ENCODE data around the gene PAGE3. TPM values are rescaled to one million over a fixed set of nuclear protein-coding genes. Genes with fewer than 3 reads are reported as not detected.

The PAGE3 gene
- total and polyA plus RNA-seq, 2 donors (not counting 1 experiment from before 2014, with no cell fraction given) = not detected

GRCh38 chrX:55240788-55241340 is 23.9 kb downstream of the PAGE3 start:
- Histone ChIP-seq H3K4me1 (ENCODE audit: control insufficient read depth, extremely low read depth, insufficient read depth, low read length) (no peaks in the 10 kb centered on the region), H4K20me1 (ENCODE audit: control insufficient read depth, extremely low read depth, insufficient read depth, low read length) (no peaks in the 10 kb centered on the region), H3K9ac (ENCODE audit: insufficient read depth, low read length) (no peak overlapping the region), H3K27ac (ENCODE audit: insufficient read depth, low read length) (no peak overlapping the region), H3K9me3 (ENCODE audit: control insufficient read depth, insufficient read depth, low read depth, low read length) (no peaks in the 10 kb centered on the region), H3K79me2 (ENCODE audit: control insufficient read depth, insufficient read depth, low read length) (no peaks in the 10 kb centered on the region), H3K36me3 (ENCODE audit: control insufficient read depth, insufficient read depth, low read length) (no peaks in the 10 kb centered on the region), H2AFZ (ENCODE audit: low read length) (no peak overlapping the region), H3K4me2 (ENCODE audit: extremely low read depth, insufficient read depth, low read length) (no peak overlapping the region), H3K27me3 (ENCODE audit: control insufficient read depth, insufficient read depth, low read length) (no peaks in the 10 kb centered on the region), H3K4me3 (replicated peaks in 1 of 4; ENCODE audit: control extremely low read depth in 1 of 4, insufficient read depth in 1 of 4, low read depth in 3 of 4, low read length in 4 of 4) (no peak overlapping the region)
- TF ChIP-seq EZH2 (IDR thresholded peaks at IDR 0.05; ENCODE audit: low read length, missing control alignments) = no peak
- TF ChIP-seq CTCF (conservative IDR thresholded peaks at IDR 0.05 in 1 of 2, IDR thresholded peaks at IDR 0.05 in 1 of 2; ENCODE audit: low read depth in 1 of 2, low read length in 2 of 2) = no peak
- no peak for DNase-seq (ENCODE audit: low read depth in 2 of 2)

- no peaks in the 10 kb centered on the region for H4K20me1 ChIP-seq (ENCODE audit: control insufficient read depth, extremely low read depth, insufficient read depth, low read length)
- H2AFZ ChIP-seq (ENCODE audit: low read length) = no peak within 1 kb of the TSS
- H3K27ac ChIP-seq (ENCODE audit: insufficient read depth, low read length) = no peak within 1 kb of the TSS
- H3K36me3 ChIP-seq (ENCODE audit: control insufficient read depth, insufficient read depth, low read length) = no peaks in the 10 kb centered on the region
- no peaks in the 10 kb centered on the region for H3K79me2 ChIP-seq (ENCODE audit: control insufficient read depth, insufficient read depth, low read length)
- no peak within 1 kb of the TSS for H3K9ac ChIP-seq (ENCODE audit: insufficient read depth, low read length)
- no peak within 1 kb of the TSS for H3K4me2 ChIP-seq (ENCODE audit: extremely low read depth, insufficient read depth, low read length)
- H3K4me3 ChIP-seq (replicated peaks in 1 of 4; ENCODE audit: control extremely low read depth in 1 of 4, insufficient read depth in 1 of 4, low read depth in 3 of 4, low read length in 4 of 4) = no peak within 1 kb of the TSS
- no peak for DNase-seq (ENCODE audit: low read depth in 2 of 2)
- no peak for TF ChIP-seq CTCF (conservative IDR thresholded peaks at IDR 0.05 in 1 of 2, IDR thresholded peaks at IDR 0.05 in 1 of 2; ENCODE audit: low read depth in 1 of 2, low read length in 2 of 2)
- no peak for TF ChIP-seq EZH2 (IDR thresholded peaks at IDR 0.05; ENCODE audit: low read length, missing control alignments)
- no peaks in the 10 kb centered on the region for H3K4me1 ChIP-seq (ENCODE audit: control insufficient read depth, extremely low read depth, insufficient read depth, low read length)
- H3K9me3 ChIP-seq (ENCODE audit: control insufficient read depth, insufficient read depth, low read depth, low read length) = no peaks in the 10 kb centered on the region
- H3K27me3 ChIP-seq (ENCODE audit: control insufficient read depth, insufficient read depth, low read length) = no peaks in the 10 kb centered on the region
Observed at GRCh38 chrX:55220119-55220794, 44.5 kb downstream of the PAGE3 start, which contains the start of gene PAGE5. Gene PAGE5, plus strand, starts transcription at chrX:55220346. Its CDS starts 1,037 bp downstream, at chrX:55221383.

GRCh38 chrX:55213381-55213780 is 51.3 kb downstream of the PAGE3 start:
- Histone ChIP-seq H3K27ac (ENCODE audit: insufficient read depth, low read length) (no peak overlapping the region), H2AFZ (ENCODE audit: low read length) (no peak overlapping the region), H3K9me3 (ENCODE audit: control insufficient read depth, insufficient read depth, low read depth, low read length) (no peaks in the 10 kb centered on the region), H3K36me3 (ENCODE audit: control insufficient read depth, insufficient read depth, low read length) (no peaks in the 10 kb centered on the region), H3K4me3 (replicated peaks in 1 of 4; ENCODE audit: control extremely low read depth in 1 of 4, insufficient read depth in 1 of 4, low read depth in 3 of 4, low read length in 4 of 4) (no peak overlapping the region), H3K79me2 (ENCODE audit: control insufficient read depth, insufficient read depth, low read length) (no peaks in the 10 kb centered on the region), H4K20me1 (ENCODE audit: control insufficient read depth, extremely low read depth, insufficient read depth, low read length) (no peaks in the 10 kb centered on the region), H3K27me3 (ENCODE audit: control insufficient read depth, insufficient read depth, low read length) (no peaks in the 10 kb centered on the region), H3K4me1 (ENCODE audit: control insufficient read depth, extremely low read depth, insufficient read depth, low read length) (no peaks in the 10 kb centered on the region), H3K9ac (ENCODE audit: insufficient read depth, low read length) (no peak overlapping the region), H3K4me2 (ENCODE audit: extremely low read depth, insufficient read depth, low read length) (no peak overlapping the region)
- no peak for TF ChIP-seq CTCF (conservative IDR thresholded peaks at IDR 0.05 in 1 of 2, IDR thresholded peaks at IDR 0.05 in 1 of 2; ENCODE audit: low read depth in 1 of 2, low read length in 2 of 2)
- TF ChIP-seq EZH2 (IDR thresholded peaks at IDR 0.05; ENCODE audit: low read length, missing control alignments) = no peak
- DNase-seq (ENCODE audit: low read depth in 2 of 2) = no peak

Measured in fibroblast of lung (primary cell).